ENCODE measurements around the gene NEU2. TPM values are rescaled to one million over a fixed set of nuclear protein-coding genes. Genes with fewer than 3 reads are reported as not detected.

NEU2 gene
- total and polyA plus RNA-seq, 2 of the 13 experiments (the other 11 are each of a cell fraction or from before 2014, with no cell fraction given): not detected

DNA sequence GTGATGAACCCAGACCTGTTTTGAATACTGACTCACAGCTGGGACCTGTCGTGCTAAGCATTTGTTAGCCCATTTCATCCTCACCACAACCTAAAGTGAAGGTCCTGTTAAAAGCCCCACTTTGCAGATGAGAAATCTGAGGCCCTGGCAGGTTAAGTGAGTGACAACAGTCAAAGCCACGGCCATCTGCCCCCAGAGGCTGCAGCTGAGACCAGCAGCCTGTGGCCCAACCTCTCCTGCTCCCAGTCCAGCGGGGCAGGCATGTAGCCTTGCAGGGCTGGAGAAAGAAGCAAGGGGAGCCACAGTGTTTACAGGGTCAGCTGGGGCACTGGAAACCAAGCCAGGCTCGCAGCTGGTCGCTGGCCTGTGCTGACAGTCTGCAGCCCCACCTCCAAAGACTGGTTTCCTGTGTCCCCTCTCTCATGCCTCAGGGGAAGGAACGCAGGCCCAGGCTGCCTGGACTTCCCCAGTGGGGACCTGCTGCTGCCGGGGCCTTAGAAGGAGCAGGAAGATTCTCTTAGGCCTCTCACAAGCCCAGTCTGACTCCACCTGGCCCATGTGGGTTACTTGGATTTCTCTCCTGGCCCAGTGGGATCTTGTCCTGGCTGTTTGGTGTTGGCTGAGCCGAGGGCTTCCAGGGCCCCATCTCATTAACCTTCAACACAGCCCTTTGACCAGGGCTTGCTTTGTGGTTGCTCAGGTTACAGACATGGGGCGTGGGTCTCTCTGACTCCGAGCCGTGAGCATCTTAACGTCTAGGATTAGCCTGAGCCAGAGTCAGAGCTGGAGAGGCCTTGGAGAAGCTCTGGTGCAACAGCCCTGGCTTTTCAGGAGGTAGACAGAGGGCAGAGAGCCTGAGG is 29.3 kb downstream of the NEU2 start (continued):
- TF ChIP-seq RXRA (CRISPR knock-in tag; IDR thresholded peaks at IDR 0.05): peak; percentile 90
- no peak for TF ChIP-seq ZNF20 (CRISPR knock-in tag; IDR thresholded peaks at IDR 0.05)
- TF ChIP-seq PATZ1 (CRISPR knock-in tag; IDR thresholded peaks at IDR 0.05): peak; percentile 83
- 0 out of 2 replicates have a peak, but pooled peaks have one; percentile 53 for TF ChIP-seq ARID2 (CRISPR knock-in tag; IDR thresholded peaks at IDR 0.05; ENCODE audit: borderline replicate concordance)
- no peak for TF ChIP-seq CCAR2 (optimal IDR thresholded peaks at IDR 0.05; ENCODE audit: low read depth, low read length)
- TF ChIP-seq, protein P1, sequence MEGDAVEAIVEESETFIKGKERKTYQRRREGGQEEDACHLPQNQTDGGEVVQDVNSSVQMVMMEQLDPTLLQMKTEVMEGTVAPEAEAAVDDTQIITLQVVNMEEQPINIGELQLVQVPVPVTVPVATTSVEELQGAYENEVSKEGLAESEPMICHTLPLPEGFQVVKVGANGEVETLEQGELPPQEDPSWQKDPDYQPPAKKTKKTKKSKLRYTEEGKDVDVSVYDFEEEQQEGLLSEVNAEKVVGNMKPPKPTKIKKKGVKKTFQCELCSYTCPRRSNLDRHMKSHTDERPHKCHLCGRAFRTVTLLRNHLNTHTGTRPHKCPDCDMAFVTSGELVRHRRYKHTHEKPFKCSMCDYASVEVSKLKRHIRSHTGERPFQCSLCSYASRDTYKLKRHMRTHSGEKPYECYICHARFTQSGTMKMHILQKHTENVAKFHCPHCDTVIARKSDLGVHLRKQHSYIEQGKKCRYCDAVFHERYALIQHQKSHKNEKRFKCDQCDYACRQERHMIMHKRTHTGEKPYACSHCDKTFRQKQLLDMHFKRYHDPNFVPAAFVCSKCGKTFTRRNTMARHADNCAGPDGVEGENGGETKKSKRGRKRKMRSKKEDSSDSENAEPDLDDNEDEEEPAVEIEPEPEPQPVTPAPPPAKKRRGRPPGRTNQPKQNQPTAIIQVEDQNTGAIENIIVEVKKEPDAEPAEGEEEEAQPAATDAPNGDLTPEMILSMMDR (CRISPR knock-in tag; IDR thresholded peaks at IDR 0.05): peak; percentile 76
- no peak for TF ChIP-seq PAF1 (CRISPR knock-in tag; IDR thresholded peaks at IDR 0.05)
- peak; percentile 74 for TF ChIP-seq ZNF567 (CRISPR knock-in tag; IDR thresholded peaks at IDR 0.05; ENCODE audit: borderline replicate concordance)
- TF ChIP-seq PHF21A (CRISPR knock-in tag; IDR thresholded peaks at IDR 0.05): peak; percentile 93
- peak; percentile 54; the same call in 1 of the 2 replicates for TF ChIP-seq ETV5 (CRISPR knock-in tag; IDR thresholded peaks at IDR 0.05; ENCODE audit: borderline replicate concordance)
- TF ChIP-seq DMAP1 (CRISPR knock-in tag; IDR thresholded peaks at IDR 0.05): peak; percentile 65
- TF ChIP-seq RNF2 (conservative IDR thresholded peaks at IDR 0.05; ENCODE audit: low read depth): no peak
- TF ChIP-seq ZNF709 (CRISPR knock-in tag; IDR thresholded peaks at IDR 0.05): peak; percentile 59; the same call in 1 of the 2 replicates
- TF ChIP-seq IRF1 (CRISPR knock-in tag; IDR thresholded peaks at IDR 0.05; ENCODE audit: low read depth): no peak
- TF ChIP-seq SUZ12 (IDR thresholded peaks at IDR 0.05; ENCODE audit: low read depth, low read length): no peak
- peak; percentile 91; the same call in 1 of the 2 replicates for TF ChIP-seq ZNF691 (CRISPR knock-in tag; IDR thresholded peaks at IDR 0.05; ENCODE audit: borderline replicate concordance, low read depth)
- no peak for TF ChIP-seq EZH2 (conservative IDR thresholded peaks at IDR 0.05; ENCODE audit: low read depth, low read length)
- TF ChIP-seq ZSCAN30 (CRISPR knock-in tag; IDR thresholded peaks at IDR 0.05): no peak
- TF ChIP-seq KLF16 (CRISPR knock-in tag; IDR thresholded peaks at IDR 0.05): peak in 1 of 2 experiments; percentile 79; a peak in 2 of 4 replicates
- TF ChIP-seq ZNF543 (CRISPR knock-in tag; IDR thresholded peaks at IDR 0.05): peak; percentile 73; the same call in 1 of the 2 replicates
- peak; percentile 95 for TF ChIP-seq KLF11 (CRISPR knock-in tag; IDR thresholded peaks at IDR 0.05)
- no peak for TF ChIP-seq ZNF180 (CRISPR knock-in tag; IDR thresholded peaks at IDR 0.05; ENCODE audit: borderline replicate concordance, low read depth)

All from HepG2 (cell line).